Measurements from ENCODE around the gene PRR7.

DNA sequence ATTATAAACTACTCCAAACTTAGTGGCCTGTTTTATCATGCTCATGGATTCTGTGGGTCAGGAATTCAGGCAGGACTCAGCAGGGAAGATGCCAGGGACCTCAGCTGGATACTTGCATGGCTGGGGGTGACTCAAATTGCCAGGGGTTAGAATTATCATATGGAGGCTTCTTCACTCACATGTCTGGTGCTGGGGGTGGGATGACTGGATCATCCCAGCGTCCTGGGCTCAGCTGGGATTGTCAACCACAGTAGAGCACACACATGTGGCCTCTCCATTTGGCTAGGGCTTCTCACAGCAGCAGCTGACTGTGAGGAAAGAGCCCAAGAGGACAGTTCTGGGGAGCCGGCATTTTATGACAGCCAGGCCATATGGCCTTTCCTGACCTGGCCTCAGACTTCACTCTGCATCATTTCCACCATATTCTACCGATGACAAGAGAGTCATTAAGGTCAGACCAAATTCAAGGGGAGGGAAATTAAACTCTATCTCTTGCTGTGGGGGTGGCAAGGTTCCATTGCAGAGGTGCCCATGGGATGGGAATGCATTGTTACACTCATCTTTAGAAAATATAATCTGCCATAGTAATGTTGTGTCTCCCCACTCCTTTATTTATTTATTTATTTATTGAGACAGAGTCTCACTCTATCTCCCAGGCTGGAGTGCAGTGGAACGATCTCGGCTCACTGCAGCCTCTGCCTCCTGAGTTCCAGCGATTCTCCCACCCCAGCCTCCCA is 25.4 kb upstream of the PRR7 start:
- TF ChIP-seq, protein P1, sequence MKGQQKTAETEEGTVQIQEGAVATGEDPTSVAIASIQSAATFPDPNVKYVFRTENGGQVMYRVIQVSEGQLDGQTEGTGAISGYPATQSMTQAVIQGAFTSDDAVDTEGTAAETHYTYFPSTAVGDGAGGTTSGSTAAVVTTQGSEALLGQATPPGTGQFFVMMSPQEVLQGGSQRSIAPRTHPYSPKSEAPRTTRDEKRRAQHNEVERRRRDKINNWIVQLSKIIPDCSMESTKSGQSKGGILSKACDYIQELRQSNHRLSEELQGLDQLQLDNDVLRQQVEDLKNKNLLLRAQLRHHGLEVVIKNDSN (IDR thresholded peaks at IDR 0.05; ENCODE audit: borderline replicate concordance, low read depth), result no peak
- no peak for TF ChIP-seq FOXM1 (IDR thresholded peaks at IDR 0.05; ENCODE audit: low read depth)
- TF ChIP-seq, protein P2, sequence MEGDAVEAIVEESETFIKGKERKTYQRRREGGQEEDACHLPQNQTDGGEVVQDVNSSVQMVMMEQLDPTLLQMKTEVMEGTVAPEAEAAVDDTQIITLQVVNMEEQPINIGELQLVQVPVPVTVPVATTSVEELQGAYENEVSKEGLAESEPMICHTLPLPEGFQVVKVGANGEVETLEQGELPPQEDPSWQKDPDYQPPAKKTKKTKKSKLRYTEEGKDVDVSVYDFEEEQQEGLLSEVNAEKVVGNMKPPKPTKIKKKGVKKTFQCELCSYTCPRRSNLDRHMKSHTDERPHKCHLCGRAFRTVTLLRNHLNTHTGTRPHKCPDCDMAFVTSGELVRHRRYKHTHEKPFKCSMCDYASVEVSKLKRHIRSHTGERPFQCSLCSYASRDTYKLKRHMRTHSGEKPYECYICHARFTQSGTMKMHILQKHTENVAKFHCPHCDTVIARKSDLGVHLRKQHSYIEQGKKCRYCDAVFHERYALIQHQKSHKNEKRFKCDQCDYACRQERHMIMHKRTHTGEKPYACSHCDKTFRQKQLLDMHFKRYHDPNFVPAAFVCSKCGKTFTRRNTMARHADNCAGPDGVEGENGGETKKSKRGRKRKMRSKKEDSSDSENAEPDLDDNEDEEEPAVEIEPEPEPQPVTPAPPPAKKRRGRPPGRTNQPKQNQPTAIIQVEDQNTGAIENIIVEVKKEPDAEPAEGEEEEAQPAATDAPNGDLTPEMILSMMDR (IDR thresholded peaks at IDR 0.05), result no peak

Measured in SK-N-SH (cell line).